Stimulated activated memory B cell treated with anti-CD40 and anti-IgM and Interleukin-4, amounts not matched to agents 10 μg/mL and 1 μg/mL and 100 μg/mL, for 72 hours (primary cell): ENCODE results near the gene AKT1.

Source experiments
- ATAC-seq: fragments of 150-1000 bp; cut with Tn5 transposase; 2 replicates; pipeline ENCODE4 v1.10.0; 2021
- H3K27ac Mint-ChIP-seq: one replicate; pipeline ENCODE4 v1.8.0; 2022; ENCODE audit warnings: mild to moderate bottlenecking, mixed read lengths
- H3K27me3 Mint-ChIP-seq: one replicate; pipeline ENCODE4 v1.8.0; 2022; ENCODE audit warnings: mixed read lengths
- H3K36me3 Mint-ChIP-seq: one replicate; pipeline ENCODE4 v1.8.0; 2022; ENCODE audit warnings: mixed read lengths
- H3K4me1 Mint-ChIP-seq: one replicate; pipeline ENCODE4 v1.8.0; 2022; ENCODE audit warnings: mixed read lengths
- H3K4me3 Mint-ChIP-seq: one replicate; pipeline ENCODE4 v1.8.0; 2022; ENCODE audit warnings: mild to moderate bottlenecking, moderate library complexity, mixed read lengths
- H3K9me3 Mint-ChIP-seq: one replicate; pipeline ENCODE4 v1.8.0; 2022; ENCODE audit warnings: mixed read lengths

AKT1 gene

GRCh38 chr14:104776961-104777807, 18.4 kb downstream of the AKT1 start:
- no peak overlapping the region for H3K4me3 Mint-ChIP-seq
- H3K27me3 Mint-ChIP-seq, result no peaks in the 10 kb centered on the region
- H3K36me3 Mint-ChIP-seq, result peaks cover 33% of the 10 kb centered on the region
- H3K4me1 Mint-ChIP-seq, result no peaks in the 10 kb centered on the region
- H3K27ac Mint-ChIP-seq, result no peak overlapping the region
- H3K9me3 Mint-ChIP-seq, result no peaks in the 10 kb centered on the region
- no peak for ATAC-seq

GRCh38 chr14:104776481-104776880, 19.1 kb downstream of the AKT1 start:
- Mint-ChIP-seq H3K36me3 (peaks cover 40% of the 10 kb centered on the region), H3K9me3 (no peaks in the 10 kb centered on the region), H3K4me1 (no peaks in the 10 kb centered on the region), H3K27me3 (no peaks in the 10 kb centered on the region), H3K4me3 (no peak overlapping the region), H3K27ac (no peak overlapping the region)
- ATAC-seq, result no peak

GRCh38 chr14:104775073-104775489, 20.5 kb downstream of the AKT1 start:
- no peaks in the 10 kb centered on the region for H3K4me1 Mint-ChIP-seq
- no peaks in the 10 kb centered on the region for H3K9me3 Mint-ChIP-seq
- H3K27ac Mint-ChIP-seq, result no peak overlapping the region
- no peak overlapping the region for H3K4me3 Mint-ChIP-seq
- no peak for ATAC-seq
- H3K36me3 Mint-ChIP-seq, result peaks cover 53% of the 10 kb centered on the region
- H3K27me3 Mint-ChIP-seq, result no peaks in the 10 kb centered on the region

GRCh38 chr14:104774453-104775072, 21.0 kb downstream of the AKT1 start:
- ATAC-seq, result no peak
- Mint-ChIP-seq H3K9me3 (no peaks in the 10 kb centered on the region), H3K4me1 (no peaks in the 10 kb centered on the region), H3K4me3 (no peak overlapping the region), H3K27ac (no peak overlapping the region), H3K36me3 (peaks cover 58% of the 10 kb centered on the region), H3K27me3 (no peaks in the 10 kb centered on the region)

- Mint-ChIP-seq H3K27me3 (no peaks in the 10 kb centered on the region), H3K36me3 (peaks cover 59% of the 10 kb centered on the region), H3K4me1 (peaks cover 3% of the 10 kb centered on the region), H3K9me3 (no peaks in the 10 kb centered on the region), H3K27ac (no peak overlapping the region), H3K4me3 (no peak overlapping the region)
- peak; percentile 35 for ATAC-seq
Measured at GRCh38 chr14:104773505-104774452, 21.8 kb downstream of the AKT1 start.

GRCh38 chr14:104772707-104773504, 22.6 kb downstream of the AKT1 start:
- Mint-ChIP-seq H3K9me3 (no peaks in the 10 kb centered on the region), H3K27ac (no peak overlapping the region), H3K36me3 (peaks cover 59% of the 10 kb centered on the region), H3K27me3 (no peaks in the 10 kb centered on the region), H3K4me1 (peaks cover 11% of the 10 kb centered on the region), H3K4me3 (no peak overlapping the region)
- ATAC-seq, result no peak

GRCh38 chr14:104771918-104772706, 23.4 kb downstream of the AKT1 start:
- peaks cover 57% of the 10 kb centered on the region for H3K36me3 Mint-ChIP-seq
- no peak for ATAC-seq
- no peaks in the 10 kb centered on the region for H3K27me3 Mint-ChIP-seq
- H3K4me3 Mint-ChIP-seq, result no peak overlapping the region
- no peak overlapping the region for H3K27ac Mint-ChIP-seq
- H3K4me1 Mint-ChIP-seq, result peaks cover 11% of the 10 kb centered on the region
- H3K9me3 Mint-ChIP-seq, result no peaks in the 10 kb centered on the region

GRCh38 chr14:104771374-104771773, 24.2 kb downstream of the AKT1 start:
- Mint-ChIP-seq H3K27ac (no peak overlapping the region), H3K9me3 (no peaks in the 10 kb centered on the region), H3K27me3 (no peaks in the 10 kb centered on the region), H3K4me1 (peaks cover 11% of the 10 kb centered on the region), H3K36me3 (peaks cover 50% of the 10 kb centered on the region), H3K4me3 (no peak overlapping the region)
- ATAC-seq, result no peak

- no peak for ATAC-seq
- Mint-ChIP-seq H3K4me3 (no peak overlapping the region), H3K27me3 (no peaks in the 10 kb centered on the region), H3K4me1 (peaks cover 11% of the 10 kb centered on the region), H3K9me3 (peaks cover 3% of the 10 kb centered on the region), H3K36me3 (peaks cover 53% of the 10 kb centered on the region), H3K27ac (no peak overlapping the region)
Measured at GRCh38 chr14:104770851-104771272, 24.7 kb downstream of the AKT1 start.

GRCh38 chr14:104770072-104770579, 25.4 kb downstream of the AKT1 start:
- no peak overlapping the region for H3K4me3 Mint-ChIP-seq
- peaks cover 60% of the 10 kb centered on the region for H3K36me3 Mint-ChIP-seq
- peaks cover 11% of the 10 kb centered on the region for H3K4me1 Mint-ChIP-seq
- H3K9me3 Mint-ChIP-seq, result peaks cover 5% of the 10 kb centered on the region
- ATAC-seq, result no peak
- no peak overlapping the region for H3K27ac Mint-ChIP-seq
- H3K27me3 Mint-ChIP-seq, result no peaks in the 10 kb centered on the region

GRCh38 chr14:104769324-104770071, 26.1 kb downstream of the AKT1 start:
- H3K27me3 Mint-ChIP-seq, result no peaks in the 10 kb centered on the region
- no peak overlapping the region for H3K4me3 Mint-ChIP-seq
- H3K36me3 Mint-ChIP-seq, result peaks cover 56% of the 10 kb centered on the region
- peaks cover 5% of the 10 kb centered on the region for H3K9me3 Mint-ChIP-seq
- peaks cover 11% of the 10 kb centered on the region for H3K4me1 Mint-ChIP-seq
- H3K27ac Mint-ChIP-seq, result no peak overlapping the region
- no peak for ATAC-seq

- Mint-ChIP-seq H3K27ac (no peak overlapping the region), H3K27me3 (no peaks in the 10 kb centered on the region), H3K4me1 (peaks cover 11% of the 10 kb centered on the region), H3K4me3 (no peak overlapping the region), H3K9me3 (peaks cover 5% of the 10 kb centered on the region), H3K36me3 (peaks cover 49% of the 10 kb centered on the region)
- peak; percentile 91 for ATAC-seq
Measured at GRCh38 chr14:104768437-104769323, 26.9 kb downstream of the AKT1 start.

GRCh38 chr14:104767634-104767918, 28.0 kb downstream of the AKT1 start:
- no peaks in the 10 kb centered on the region for H3K27me3 Mint-ChIP-seq
- H3K4me1 Mint-ChIP-seq, result peaks cover 11% of the 10 kb centered on the region
- no peak for ATAC-seq

More at GRCh38 chr14:104767634-104767918, 28.0 kb downstream of the AKT1 start:
- Mint-ChIP-seq H3K36me3 (peaks cover 41% of the 10 kb centered on the region), H3K9me3 (peaks cover 5% of the 10 kb centered on the region), H3K4me3 (no peak overlapping the region), H3K27ac (no peak overlapping the region)
